ENCODE results near the gene ASAP2. TPM values are rescaled to one million over a fixed set of nuclear protein-coding genes. Genes with fewer than 3 reads are reported as not detected.

ASAP2 gene
- total RNA-seq, 1 experiment from 2014 or later: 12.6 TPM

- H3K9ac ChIP-seq (ENCODE audit: extremely low read depth, insufficient read length, low read length): no peak overlapping the region
- WGBS (ENCODE audit: extremely low coverage, insufficient read length, low lambda C conversion rate): no CpG with 5 or more reads among the region's 16 CpGs
- no peak overlapping the region for H3K18ac ChIP-seq (ENCODE audit: insufficient read length, low read depth, low read length)
- no peak overlapping the region for H3K14ac ChIP-seq (ENCODE audit: insufficient read depth, low read length)
- H3K4me1 Mint-ChIP-seq: peaks cover 28 to 33% of the 10 kb centered on the region in 2 experiments
- H3K23ac ChIP-seq (ENCODE audit: insufficient read length, low read depth, low read length): no peak overlapping the region
- H2BK120ac ChIP-seq (ENCODE audit: low read depth, low read length, poor library complexity, severe bottlenecking): no peak overlapping the region
- no peak overlapping the region for H3T11ph ChIP-seq (ENCODE audit: low read length)
- no peaks in the 10 kb centered on the region for H3K36me3 Mint-ChIP-seq (ENCODE audit: insufficient read depth in 1 of 3, low read depth in 3 of 3)
- no peaks in the 10 kb centered on the region for H3K79me2 ChIP-seq (ENCODE audit: insufficient read depth, low read length)
- TF ChIP-seq, protein P1, sequence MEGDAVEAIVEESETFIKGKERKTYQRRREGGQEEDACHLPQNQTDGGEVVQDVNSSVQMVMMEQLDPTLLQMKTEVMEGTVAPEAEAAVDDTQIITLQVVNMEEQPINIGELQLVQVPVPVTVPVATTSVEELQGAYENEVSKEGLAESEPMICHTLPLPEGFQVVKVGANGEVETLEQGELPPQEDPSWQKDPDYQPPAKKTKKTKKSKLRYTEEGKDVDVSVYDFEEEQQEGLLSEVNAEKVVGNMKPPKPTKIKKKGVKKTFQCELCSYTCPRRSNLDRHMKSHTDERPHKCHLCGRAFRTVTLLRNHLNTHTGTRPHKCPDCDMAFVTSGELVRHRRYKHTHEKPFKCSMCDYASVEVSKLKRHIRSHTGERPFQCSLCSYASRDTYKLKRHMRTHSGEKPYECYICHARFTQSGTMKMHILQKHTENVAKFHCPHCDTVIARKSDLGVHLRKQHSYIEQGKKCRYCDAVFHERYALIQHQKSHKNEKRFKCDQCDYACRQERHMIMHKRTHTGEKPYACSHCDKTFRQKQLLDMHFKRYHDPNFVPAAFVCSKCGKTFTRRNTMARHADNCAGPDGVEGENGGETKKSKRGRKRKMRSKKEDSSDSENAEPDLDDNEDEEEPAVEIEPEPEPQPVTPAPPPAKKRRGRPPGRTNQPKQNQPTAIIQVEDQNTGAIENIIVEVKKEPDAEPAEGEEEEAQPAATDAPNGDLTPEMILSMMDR (conservative IDR thresholded peaks at IDR 0.05): no peak
- no peak overlapping the region for H3K4ac ChIP-seq (ENCODE audit: low read depth, low read length)
- no peaks in the 10 kb centered on the region for H3K23me2 ChIP-seq (ENCODE audit: insufficient read length, low read depth, low read length, poor library complexity, severe bottlenecking)
- H2AFZ ChIP-seq (ENCODE audit: low read length): no peak overlapping the region
- no peaks in the 10 kb centered on the region for H3K4me1 ChIP-seq (ENCODE audit: insufficient read depth, low read length)
- no peaks in the 10 kb centered on the region for H4K20me1 ChIP-seq (ENCODE audit: control insufficient read depth, insufficient read depth, insufficient read length)
- no peak overlapping the region for H2AK5ac ChIP-seq (ENCODE audit: insufficient read length, low read length)
- no peaks in the 10 kb centered on the region for H3K79me1 ChIP-seq (ENCODE audit: insufficient read depth, low read depth, low read length, poor library complexity, severe bottlenecking)
- H2BK20ac ChIP-seq (ENCODE audit: low read depth, low read length, poor library complexity, severe bottlenecking): no peak overlapping the region
- no peak overlapping the region for H2BK15ac ChIP-seq (ENCODE audit: low read depth, low read length)
- H4K5ac ChIP-seq (ENCODE audit: insufficient read length, low read depth, low read length): no peak overlapping the region
- peak overlapping the region in 1 of 3 experiments; percentile 66; a peak in 4 of 7 replicates for H3K27ac Mint-ChIP-seq
- H2BK12ac ChIP-seq (ENCODE audit: insufficient read length, low read depth, low read length): no peak overlapping the region
- no peak overlapping the region for H2BK5ac ChIP-seq (ENCODE audit: insufficient read length, low read length)
- H4K91ac ChIP-seq (ENCODE audit: insufficient read length, low read depth, low read length): no peak overlapping the region
- H3K27ac ChIP-seq (ENCODE audit: insufficient read length, low read depth, low read length): no peak overlapping the region
- no peak for DNase-seq
- no peak overlapping the region for H3K4me2 ChIP-seq (ENCODE audit: insufficient read depth, insufficient read length, low read length)
- H3K4me3 Mint-ChIP-seq: no peak overlapping the region; a peak in 1 of 5 replicates
- H3K27me3 ChIP-seq (ENCODE audit: insufficient read depth, low read length): no peaks in the 10 kb centered on the region
- no peaks in the 10 kb centered on the region for H3K9me3 Mint-ChIP-seq
- no peak overlapping the region for H4K8ac ChIP-seq (replicated peaks; ENCODE audit: insufficient read length, low read depth, low read length)
- no peaks in the 10 kb centered on the region for H3K27me3 Mint-ChIP-seq (ENCODE audit: low read depth)
- H3K9me3 ChIP-seq (ENCODE audit: control insufficient read depth, low read depth, low read length): no peaks in the 10 kb centered on the region
- H3K56ac ChIP-seq (ENCODE audit: insufficient read length, low read depth, low read length): no peak overlapping the region
Observed at GRCh38 chr2:9235147-9236044, 28.8 kb downstream of the ASAP2 start.

All from H9 (cell line).